Epithelial cell of proximal tubule (primary cell): ENCODE data around the gene YARS1. TPM values are rescaled to one million over a fixed set of nuclear protein-coding genes. Genes with fewer than 3 reads are reported as not detected.

Source experiments
- DNase-seq: peaks from one replicate; pipeline ENCODE4 v3.0.0-alpha.2; 2011; ENCODE audit warnings: low read depth
- H3K4me3 ChIP-seq: 2 replicates; pipeline ENCODE4 v1.5.1; 2011; ENCODE audit warnings: low read depth, mild to moderate bottlenecking, low read length
- total RNA-seq: library from RNA; depleted of rRNA; stranded (reverse); fragments of >200 nt; gene quantifications from 2 replicates; pipeline ENCODE4 v1.2.3, GENCODE V29; 2015
- TF ChIP-seq, protein P1 (sequence below): conservative IDR thresholded peaks from 2 replicates; pipeline ENCODE4 v1.5.1; 2012; ENCODE audit warnings: low read depth, mild to moderate bottlenecking, low read length

The YARS1 gene
- total RNA-seq, 1 donor from 2014 or later: 90.9 TPM

DNA sequence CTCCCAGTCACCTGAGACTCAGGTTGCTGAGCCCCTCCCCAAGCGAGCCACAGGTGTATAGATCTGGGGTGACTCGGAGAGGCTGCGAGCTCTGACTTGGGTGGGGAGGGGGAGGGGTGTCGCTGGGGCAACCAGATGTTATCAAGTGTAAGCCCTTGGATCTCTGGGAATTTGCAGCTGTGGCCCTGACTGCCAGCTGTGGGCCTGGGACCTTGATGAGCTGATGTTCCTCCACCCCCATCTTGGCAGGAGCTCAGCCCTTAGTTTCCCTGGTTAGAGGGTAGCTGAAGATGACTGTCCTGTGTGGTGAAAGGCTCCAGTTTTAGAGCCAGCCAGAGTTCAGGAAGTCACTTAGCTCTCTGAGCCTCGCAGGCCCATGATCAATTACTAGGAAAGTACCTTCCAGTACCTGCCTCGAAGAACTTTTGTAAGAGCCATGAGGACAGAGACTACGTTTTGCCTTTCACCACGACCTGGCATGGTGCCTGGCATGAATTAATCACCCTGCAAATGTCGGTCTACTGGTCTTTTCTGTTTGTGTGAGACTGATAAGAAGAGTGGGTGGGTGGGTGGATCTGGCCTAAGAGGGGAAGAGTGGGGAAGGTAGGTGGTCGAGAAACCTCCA lies 55.8 kb downstream of the YARS1 start:
- TF ChIP-seq, protein P1, sequence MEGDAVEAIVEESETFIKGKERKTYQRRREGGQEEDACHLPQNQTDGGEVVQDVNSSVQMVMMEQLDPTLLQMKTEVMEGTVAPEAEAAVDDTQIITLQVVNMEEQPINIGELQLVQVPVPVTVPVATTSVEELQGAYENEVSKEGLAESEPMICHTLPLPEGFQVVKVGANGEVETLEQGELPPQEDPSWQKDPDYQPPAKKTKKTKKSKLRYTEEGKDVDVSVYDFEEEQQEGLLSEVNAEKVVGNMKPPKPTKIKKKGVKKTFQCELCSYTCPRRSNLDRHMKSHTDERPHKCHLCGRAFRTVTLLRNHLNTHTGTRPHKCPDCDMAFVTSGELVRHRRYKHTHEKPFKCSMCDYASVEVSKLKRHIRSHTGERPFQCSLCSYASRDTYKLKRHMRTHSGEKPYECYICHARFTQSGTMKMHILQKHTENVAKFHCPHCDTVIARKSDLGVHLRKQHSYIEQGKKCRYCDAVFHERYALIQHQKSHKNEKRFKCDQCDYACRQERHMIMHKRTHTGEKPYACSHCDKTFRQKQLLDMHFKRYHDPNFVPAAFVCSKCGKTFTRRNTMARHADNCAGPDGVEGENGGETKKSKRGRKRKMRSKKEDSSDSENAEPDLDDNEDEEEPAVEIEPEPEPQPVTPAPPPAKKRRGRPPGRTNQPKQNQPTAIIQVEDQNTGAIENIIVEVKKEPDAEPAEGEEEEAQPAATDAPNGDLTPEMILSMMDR: no peak
- peak; percentile 84 for DNase-seq
- no peak overlapping the region for H3K4me3 ChIP-seq

- TF ChIP-seq, protein P1: no peak
- H3K4me3 ChIP-seq: peak overlapping the region; percentile 16
- peak; percentile 66 for DNase-seq
Measured at GRCh38 chr1:32759997-32760623, 57.0 kb downstream of the YARS1 start.

GRCh38 chr1:32759521-32759981 lies 57.6 kb downstream of the YARS1 start:
- peak overlapping the region; percentile 16 for H3K4me3 ChIP-seq
- TF ChIP-seq, protein P1: no peak
- DNase-seq: no peak

DNA sequence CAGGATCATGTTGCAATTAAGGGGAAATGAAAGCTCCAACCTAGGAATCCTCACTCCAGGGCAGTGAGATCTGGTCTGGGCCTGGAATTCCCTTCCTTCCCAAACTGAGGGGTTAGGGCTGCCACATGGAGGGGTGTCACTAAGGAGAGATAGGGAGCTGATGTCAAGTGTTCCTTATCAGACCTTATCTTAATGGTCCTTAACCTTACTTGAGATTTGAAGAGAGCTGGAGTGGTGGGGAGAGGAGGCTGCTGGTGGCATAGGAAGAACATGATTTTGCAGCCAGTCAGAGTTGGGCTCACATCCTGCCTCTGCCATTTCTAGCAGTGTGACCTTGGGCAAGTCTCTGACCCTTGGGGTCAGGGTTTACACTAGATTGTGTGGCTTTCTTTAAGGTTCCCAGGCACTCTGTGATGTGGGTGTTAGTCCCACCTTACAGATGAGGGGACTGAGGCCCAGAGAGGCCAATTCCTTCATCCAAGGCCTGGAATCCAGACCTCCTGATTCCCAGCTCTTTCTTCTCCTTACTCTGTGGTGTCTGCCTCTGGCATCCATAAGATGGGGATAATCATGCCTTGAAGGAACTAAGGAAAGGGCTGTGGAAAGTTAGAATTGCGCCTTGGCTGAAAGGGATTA lies 58.2 kb downstream of the YARS1 start:
- no peak for DNase-seq

GRCh38 chr1:32758177-32758794 lies 58.9 kb downstream of the YARS1 start:
- H3K4me3 ChIP-seq: no peak overlapping the region
- TF ChIP-seq, protein P1: no peak
- DNase-seq: no peak

More for the DNA sequence above, 58.2 kb downstream of the YARS1 start:
- no peak overlapping the region for H3K4me3 ChIP-seq
- TF ChIP-seq, protein P1: no peak

GRCh38 chr1:32757213-32757895 lies 59.8 kb downstream of the YARS1 start:
- TF ChIP-seq, protein P1: no peak
- no peak overlapping the region for H3K4me3 ChIP-seq
- no peak for DNase-seq
